NB4 (cell line): ENCODE results near the gene SEC11A.

ENCODE experiments used
- DNase-seq: peaks from one replicate; pipeline ENCODE4 v3.0.0; 2010; ENCODE audit warnings: low read depth
- H3K4me3 ChIP-seq: one replicate; pipeline ENCODE4 v1.5.1; 2011; ENCODE audit warnings: mild to moderate bottlenecking, low read depth, low read length, moderate library complexity
- CTCF ChIP-seq: IDR thresholded peaks from one replicate; pipeline ENCODE4 v1.5.1; 2012; ENCODE audit warnings: low read depth, low read length
- MAX ChIP-seq: IDR thresholded peaks from 2 replicates; pipeline ENCODE4 v1.6.1; 2011; ENCODE audit warnings: low read depth, low read length
- MYC ChIP-seq: IDR thresholded peaks from 2 replicates; pipeline ENCODE4 v1.6.1; 2011; ENCODE audit warnings: low read depth, low read length
- POLR2A ChIP-seq: IDR thresholded peaks from 2 replicates; pipeline ENCODE4 v1.6.1; 2011; ENCODE audit warnings: mild to moderate bottlenecking; ENCODE audit not compliant: insufficient read length; ENCODE audit errors: extremely low read depth

Gene SEC11A

GRCh38 chr15:84620626-84621025, 95.3 kb downstream of the SEC11A start:
- TF ChIP-seq POLR2A, result no peak
- no peak for TF ChIP-seq MAX
- TF ChIP-seq CTCF, result no peak
- no peak for TF ChIP-seq MYC
- H3K4me3 ChIP-seq, result no peak overlapping the region
- DNase-seq, result no peak
